Right lobe of liver (tissue), 6 donors: Measurements from ENCODE around the gene PIK3R4. TPM values are rescaled to one million over a fixed set of nuclear protein-coding genes. Genes with fewer than 3 reads are reported as not detected.

ENCODE experiments used
- ATAC-seq, 4 donors: fragments of 200-7000 bp; cut with Tn5 transposase; one replicate each; pipeline ENCODE4 v1.9.1; 2020; ENCODE audit warnings: mild to moderate bottlenecking in 4 of 4, moderate library complexity in 4 of 4
- DNase-seq, 3 donors: peaks; one replicate each; pipeline ENCODE4 v3.0.0-alpha.2; 2020
- H3K27ac ChIP-seq, 3 donors: fragments of 200-600 bp; one replicate each; pipeline ENCODE4 v1.8.0; 2022
- H3K27me3 ChIP-seq, 2 donors: fragments of 200-600 bp; one replicate each; pipeline ENCODE4 v1.8.0; 2022
- H3K36me3 ChIP-seq, 4 donors: fragments of 200-600 bp; sonication (generic) in 1 of 4; one replicate each; pipeline versions ENCODE4 v1.5.1 to v1.8.0; 2017 to 2022; ENCODE audit warnings: control low read depth in 1 of 4
- H3K4me1 ChIP-seq, 4 donors: fragments of 200-600 bp; sonication (generic) in 1 of 4; one replicate each; pipeline versions ENCODE4 v1.5.1 to v1.8.0; 2017 to 2022; ENCODE audit warnings: control low read depth in 1 of 4
- H3K4me3 ChIP-seq, 3 donors: fragments of 200-600 bp; one replicate each; pipeline ENCODE4 v1.8.0; 2022
- H3K9me3 ChIP-seq, 4 donors: fragments of 200-600 bp; sonication (generic) in 1 of 4; one replicate each; pipeline versions ENCODE4 v1.5.1 to v1.8.0; 2017 to 2022; ENCODE audit warnings: control low read depth in 1 of 4
- CTCF ChIP-seq, 4 donors: fragments of 200-600 bp in 3 of 4; fragments of 450-650 bp in 1 of 4; IDR thresholded peaks; one replicate each; pipeline versions ENCODE4 v1.5.1 to v1.8.0; 2016 to 2022; ENCODE audit warnings: antibody characterized with exemption in 4 of 4, mild to moderate bottlenecking in 2 of 4
- POLR2A ChIP-seq: fragments of 450-650 bp; IDR thresholded peaks from one replicate; pipeline ENCODE4 v1.6.1; 2017; ENCODE audit warnings: antibody characterized with exemption, mild to moderate bottlenecking
- WGBS: methylation state at CpG from one replicate; pipeline ENCODE4 v1.1.6; 2018; ENCODE audit warnings: low coverage, low lambda C conversion rate; ENCODE audit not compliant: insufficient coverage; ENCODE audit errors: missing lambda C conversion rate; 5-methylcytosine and 5-hydroxymethylcytosine counted together
- intact Hi-C, 2 donors: fragments of 100-400 bp; cut with DNase I; formaldehyde crosslinking; loops; one replicate each; pipeline versions ENCODE4 v1.11.2 to v1.14.1; 2022
- total RNA-seq, 6 experiments: library from RNA; depleted of rRNA in 2 of 6; stranded (reverse); fragments of >200 nt in 2 of 6; fragmentation: NEBNext Ultra II Directional in 3 of 6; extraction: Animal tissue kit (Norgen Biotek cat#: 25700) in 3 of 6; gene quantifications; one replicate each; pipeline versions ENCODE4 v1.1.0 to v1.2.4, GENCODE V29; 2016 to 2023
- donor health status: DM: no; HTN: yes; CAD: no.
- donor health status: DM: no; HTN: no; CAD: no.
- donor health status: DM: no; HTN: no; CAD: no.
- donor health status: DM: no; HTN: yes; CAD: no.
- donor health status: DM: no; HTN: yes; CAD: no.

PIK3R4 gene
- total RNA-seq, 6 experiments from 2014 or later = 15.3 to 35.3 (median 24.1) TPM

GRCh38 chr3:130787422-130788068, 40.9 kb upstream of the PIK3R4 start:
- Histone ChIP-seq H3K4me3 (no peak overlapping the region), H3K27ac (no peak overlapping the region), H3K9me3 (no peaks in the 10 kb centered on the region), H3K36me3 (no peaks in the 10 kb centered on the region), H3K27me3 (no peaks in the 10 kb centered on the region), H3K4me1 (no peaks in the 10 kb centered on the region)
- TF ChIP-seq CTCF (IDR thresholded peaks at IDR 0.05) (no peak), POLR2A (no peak)
- DNase-seq = no peak
- no peak for ATAC-seq
- intact Hi-C loops = no loop called here
- 32% methylated on average over 5 of the region's 6 CpGs for WGBS

GRCh38 chr3:130786306-130786705, 39.7 kb upstream of the PIK3R4 start:
- H3K27ac ChIP-seq = no peak overlapping the region
- H3K36me3 ChIP-seq = no peaks in the 10 kb centered on the region
- H3K4me3 ChIP-seq = no peak overlapping the region
- H3K9me3 ChIP-seq = no peaks in the 10 kb centered on the region
- no peaks in the 10 kb centered on the region for H3K27me3 ChIP-seq
- intact Hi-C loops = no loop called here
- no peaks in the 10 kb centered on the region for H3K4me1 ChIP-seq
- ATAC-seq (no peak), DNase-seq (no peak)
- TF ChIP-seq POLR2A = no peak
- TF ChIP-seq CTCF (IDR thresholded peaks at IDR 0.05) = no peak

GRCh38 chr3:130783629-130784028, 37.0 kb upstream of the PIK3R4 start:
- no peaks in the 10 kb centered on the region for H3K27me3 ChIP-seq
- WGBS = 29% methylated on average over 3 of the region's 3 CpGs
- H3K4me3 ChIP-seq = no peak overlapping the region
- no peaks in the 10 kb centered on the region for H3K9me3 ChIP-seq
- H3K27ac ChIP-seq = no peak overlapping the region
- no peak for ATAC-seq
- no peaks in the 10 kb centered on the region for H3K4me1 ChIP-seq
- intact Hi-C loops = no loop called here
- no peak for DNase-seq
- TF ChIP-seq CTCF (IDR thresholded peaks at IDR 0.05) = no peak
- TF ChIP-seq POLR2A = no peak
- H3K36me3 ChIP-seq = no peaks in the 10 kb centered on the region

- no peak overlapping the region for H3K27ac ChIP-seq
- no peak for ATAC-seq
- WGBS = 75% methylated on average over 5 of the region's 5 CpGs
- no peaks in the 10 kb centered on the region for H3K27me3 ChIP-seq
- no peaks in the 10 kb centered on the region for H3K36me3 ChIP-seq
- H3K9me3 ChIP-seq = no peaks in the 10 kb centered on the region
- intact Hi-C loops = no loop called here
- H3K4me3 ChIP-seq = no peak overlapping the region
- no peaks in the 10 kb centered on the region for H3K4me1 ChIP-seq
- TF ChIP-seq CTCF (IDR thresholded peaks at IDR 0.05) = no peak
- no peak for TF ChIP-seq POLR2A
- DNase-seq = no peak
These were observed 32.9 kb upstream of the PIK3R4 start for GRCh38 chr3:130779486-130779885.

GRCh38 chr3:130779031-130779430, 32.4 kb upstream of the PIK3R4 start:
- H3K4me1 ChIP-seq = no peaks in the 10 kb centered on the region
- H3K27ac ChIP-seq = no peak overlapping the region
- no peak for ATAC-seq
- no peak for DNase-seq
- no peaks in the 10 kb centered on the region for H3K27me3 ChIP-seq
- 64% methylated on average over 1 of the region's 1 CpG for WGBS
- intact Hi-C loops = no loop called here
- H3K4me3 ChIP-seq = no peak overlapping the region
- H3K9me3 ChIP-seq = no peaks in the 10 kb centered on the region
- TF ChIP-seq POLR2A = no peak
- no peak for TF ChIP-seq CTCF (IDR thresholded peaks at IDR 0.05)
- H3K36me3 ChIP-seq = no peaks in the 10 kb centered on the region
